ENCODE measurements around the gene CCDC88A.
"Not testable (repeated sequence)": the region's sequence is repeated elsewhere in the genome, so short reads cannot be mapped to it uniquely, and the experiment has no call there.

GRCh38 chr2:55450014-55450413, 30.4 kb upstream of the CCDC88A start:
- TF ChIP-seq CTCF (conservative IDR thresholded peaks at IDR 0.05); EZH2 (IDR thresholded peaks at IDR 0.05; ENCODE audit: low read depth): not testable (repeated sequence)
